GM12801 (cell line): Measurements from ENCODE around the gene MBNL1.

Source experiments
- CTCF ChIP-seq: IDR thresholded peaks from one replicate; pipeline ENCODE4 v1.5.1; 2011; ENCODE audit warnings: control low read depth; ENCODE audit not compliant: insufficient read length; ENCODE audit errors: extremely low read depth

MBNL1 gene

DNA sequence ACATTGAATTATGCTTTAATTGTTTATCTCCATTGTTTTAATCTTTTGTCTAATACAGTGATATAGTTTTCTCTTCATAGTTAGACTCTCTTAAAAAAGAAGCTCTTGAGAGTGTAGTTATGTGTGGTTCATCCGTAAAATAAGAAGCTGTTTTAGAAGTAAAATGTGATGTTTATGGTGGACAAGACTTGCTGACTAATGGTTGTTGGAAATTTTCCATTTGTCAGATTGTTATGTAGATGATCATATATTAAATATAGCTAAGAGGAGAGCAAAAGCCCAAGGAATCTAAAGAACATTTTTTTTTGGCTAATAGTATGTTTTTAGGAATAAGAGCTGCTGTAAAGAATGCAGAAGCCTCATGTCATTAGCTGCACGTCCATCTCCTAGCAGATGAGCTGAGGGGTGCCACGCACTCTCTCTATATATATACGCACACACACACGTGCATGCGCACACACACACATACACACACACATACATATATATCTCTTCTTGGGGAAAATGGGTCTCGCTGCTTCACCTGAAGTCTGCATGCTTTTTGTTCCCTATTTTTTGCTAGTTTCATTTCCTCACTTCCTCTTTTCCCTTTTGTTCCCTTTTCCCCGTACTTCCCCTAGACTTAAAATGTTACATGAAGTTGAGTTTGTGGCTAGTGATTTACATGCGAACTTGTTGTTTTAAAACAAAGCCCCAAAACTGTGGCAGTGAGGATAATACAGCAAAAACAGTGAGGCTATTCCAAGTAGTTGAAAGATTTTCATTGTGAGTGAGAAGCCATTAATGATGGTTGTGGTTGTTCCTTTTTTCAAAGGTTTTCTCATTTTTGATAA, 107.8 kb downstream of the MBNL1 start:
- TF ChIP-seq CTCF: no peak

DNA sequence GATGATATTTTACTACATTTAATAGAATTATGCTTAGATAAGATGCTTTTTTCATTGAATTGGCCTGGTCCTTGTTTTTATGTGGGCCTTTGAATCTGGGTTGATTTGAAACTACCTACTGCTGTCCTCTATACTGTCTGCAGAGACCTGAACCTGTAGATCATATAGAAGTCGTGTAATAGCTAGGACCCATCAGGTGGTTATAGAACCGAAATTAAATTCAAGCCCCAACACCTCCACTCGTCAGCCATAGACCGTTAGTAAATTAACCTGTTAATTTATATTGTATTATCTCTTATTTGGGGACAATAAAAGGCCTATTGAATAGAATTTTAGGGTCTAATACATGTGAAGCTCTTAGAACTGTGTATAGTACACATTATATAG, 108.4 kb downstream of the MBNL1 start:
- no peak for TF ChIP-seq CTCF

DNA sequence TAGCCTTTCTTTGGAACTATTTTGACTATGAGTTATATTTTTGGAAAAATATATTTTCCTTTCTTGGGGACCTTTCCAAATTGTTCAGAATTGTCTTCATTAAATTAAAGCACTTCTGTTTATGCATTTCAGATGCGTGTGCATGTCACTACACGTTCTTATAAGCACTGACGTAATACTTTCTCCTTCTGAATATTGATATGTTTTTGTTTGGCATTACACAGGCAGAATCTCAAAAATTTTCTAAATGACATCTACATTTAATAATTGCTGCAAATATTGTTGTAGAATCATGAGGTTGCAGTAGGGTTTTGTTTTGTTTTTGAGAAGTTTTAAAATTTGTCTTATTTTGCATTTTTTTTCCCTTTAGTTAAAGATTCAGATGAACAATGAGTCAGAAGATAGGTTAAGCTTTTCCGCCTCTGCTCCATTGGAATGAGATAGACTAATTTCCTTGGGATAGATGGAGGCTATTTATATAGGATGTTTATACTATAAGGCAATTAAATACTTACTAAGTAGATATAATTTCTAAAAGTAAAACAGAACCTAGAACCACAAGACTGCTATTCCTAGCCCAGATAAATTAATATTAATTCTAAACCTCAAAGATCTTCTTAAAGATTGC, 110.8 kb downstream of the MBNL1 start:
- no peak for TF ChIP-seq CTCF

DNA sequence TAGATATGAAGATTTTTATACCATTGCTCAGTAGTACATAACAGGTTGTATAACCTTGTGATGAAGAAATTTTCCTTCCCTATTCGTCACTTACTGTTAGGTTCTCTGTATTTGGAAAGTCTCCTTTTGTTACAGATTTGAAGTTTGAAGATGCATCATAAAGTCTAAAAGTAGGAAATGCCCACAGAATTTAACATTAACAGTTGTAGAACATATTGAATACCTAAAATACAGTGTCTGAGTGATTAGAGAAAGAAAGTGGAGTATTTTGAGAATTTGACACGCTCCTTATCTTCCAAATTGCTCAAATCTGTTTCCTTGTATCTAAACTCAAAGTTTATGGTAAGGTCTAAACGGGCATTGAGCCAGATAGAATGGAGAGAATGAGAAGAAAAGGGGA, 111.3 kb downstream of the MBNL1 start:
- TF ChIP-seq CTCF: no peak

GRCh38 chr3:152381881-152382295, 113.2 kb downstream of the MBNL1 start:
- no peak for TF ChIP-seq CTCF

GRCh38 chr3:152382312-152383135, 113.8 kb downstream of the MBNL1 start:
- no peak for TF ChIP-seq CTCF

- no peak for TF ChIP-seq CTCF
Observed at GRCh38 chr3:152383136-152383606, 114.4 kb downstream of the MBNL1 start.
